COR-L47 (cell line): ENCODE data around the gene FAM117B.
"Not testable (repeated sequence)": the region's sequence is repeated elsewhere in the genome, so short reads cannot be mapped to it uniquely, and the experiment has no call there.

Experiments
- DNase-seq: peaks from one replicate; lab custom pipeline; 2025; lab: John Stamatoyannopoulos, UW

FAM117B gene

GRCh38 chr2:202758604-202759003 is 123.8 kb downstream of the FAM117B start:
- no peak for DNase-seq

DNA sequence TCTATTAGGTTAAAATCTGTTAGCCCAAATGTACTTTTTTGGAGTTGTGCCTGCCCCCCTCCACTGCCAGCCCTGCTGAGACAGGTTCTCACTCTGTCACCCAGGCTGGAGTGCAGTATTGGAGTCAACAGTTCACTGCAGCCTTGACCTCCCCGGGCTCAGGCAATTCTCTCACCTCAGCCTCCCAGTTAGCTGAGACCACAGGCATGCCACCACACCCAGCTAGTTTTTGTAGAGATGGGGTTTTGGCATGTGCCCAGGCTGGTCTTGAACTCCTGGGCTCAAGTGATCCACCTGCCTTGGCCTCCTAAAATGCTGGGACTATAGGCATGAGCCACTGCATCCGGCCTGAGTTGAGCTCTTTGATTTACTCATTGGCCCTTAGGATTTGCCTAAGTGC is 126.1 kb downstream of the FAM117B start:
- no peak for DNase-seq

DNA sequence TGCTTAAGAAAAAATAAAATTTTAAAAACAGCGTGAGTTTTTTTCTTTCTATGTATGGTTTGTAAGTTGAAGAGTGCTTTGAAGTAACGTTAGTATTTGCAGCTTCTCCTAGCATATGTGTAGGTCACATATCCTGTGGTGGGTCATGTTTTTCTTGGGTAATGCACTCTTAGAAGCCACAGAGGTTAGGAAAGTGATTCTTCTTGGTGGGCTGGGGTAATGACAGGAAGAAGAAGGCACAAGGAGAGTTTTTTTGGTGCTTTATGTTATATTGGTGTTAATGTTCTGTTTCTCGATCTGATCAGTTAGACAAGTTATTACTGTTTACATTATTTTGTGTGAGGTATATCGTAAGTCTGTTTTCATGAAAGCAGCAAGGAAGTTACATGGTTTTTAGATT is 127.8 kb downstream of the FAM117B start:
- no peak for DNase-seq

- DNase-seq: no peak
These were observed 129.1 kb downstream of the FAM117B start for GRCh38 chr2:202763916-202764315.

GRCh38 chr2:202764991-202765390 is 130.2 kb downstream of the FAM117B start:
- DNase-seq: no peak

DNA sequence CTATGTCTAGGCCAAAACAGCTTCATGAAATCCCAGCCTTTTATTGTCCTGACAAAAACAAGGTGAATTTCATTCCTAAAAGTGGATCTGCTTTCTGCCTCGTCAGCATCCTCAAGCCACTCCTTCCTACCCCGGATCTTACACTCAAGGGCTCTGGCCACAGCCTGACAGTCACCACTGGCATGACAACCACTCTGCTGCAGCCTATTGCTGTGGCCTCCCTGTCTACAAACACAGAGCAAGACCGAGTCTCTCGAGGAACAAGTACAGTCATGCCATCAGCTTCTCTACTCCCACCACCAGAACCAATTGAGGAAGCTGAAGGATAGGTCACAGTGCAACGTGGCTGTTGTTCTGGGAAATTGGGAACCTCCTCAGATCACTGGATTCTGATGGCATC is 130.7 kb downstream of the FAM117B start:
- no peak for DNase-seq

- no peak for DNase-seq
These were observed 133.5 kb downstream of the FAM117B start for GRCh38 chr2:202768273-202768672.

DNA sequence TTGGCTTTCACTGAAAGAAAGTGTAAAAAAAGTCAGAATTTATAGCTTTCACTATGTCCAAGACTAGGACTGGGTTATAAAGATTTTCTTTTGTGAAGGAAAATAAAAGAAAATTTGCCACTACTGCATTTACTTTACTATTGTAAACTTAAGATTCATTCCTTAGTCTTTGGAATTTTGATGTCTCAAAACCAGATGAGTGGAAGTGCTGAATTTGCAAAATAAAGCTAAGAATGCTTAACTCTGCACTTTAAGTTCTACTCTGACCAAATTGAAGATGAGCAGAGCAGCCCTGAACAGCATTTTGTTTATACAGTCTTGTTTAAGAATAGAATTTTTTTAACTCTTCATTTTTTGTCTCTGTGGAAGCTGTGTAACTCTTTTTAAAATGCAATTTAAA is 134.4 kb downstream of the FAM117B start:
- no peak for DNase-seq

GRCh38 chr2:202771336-202771735 is 136.6 kb downstream of the FAM117B start:
- DNase-seq: no peak

- no peak for DNase-seq
These were observed 137.1 kb downstream of the FAM117B start for GRCh38 chr2:202771741-202772460.

- DNase-seq: no peak
These were observed 138.7 kb downstream of the FAM117B start for GRCh38 chr2:202773301-202773973.

DNA sequence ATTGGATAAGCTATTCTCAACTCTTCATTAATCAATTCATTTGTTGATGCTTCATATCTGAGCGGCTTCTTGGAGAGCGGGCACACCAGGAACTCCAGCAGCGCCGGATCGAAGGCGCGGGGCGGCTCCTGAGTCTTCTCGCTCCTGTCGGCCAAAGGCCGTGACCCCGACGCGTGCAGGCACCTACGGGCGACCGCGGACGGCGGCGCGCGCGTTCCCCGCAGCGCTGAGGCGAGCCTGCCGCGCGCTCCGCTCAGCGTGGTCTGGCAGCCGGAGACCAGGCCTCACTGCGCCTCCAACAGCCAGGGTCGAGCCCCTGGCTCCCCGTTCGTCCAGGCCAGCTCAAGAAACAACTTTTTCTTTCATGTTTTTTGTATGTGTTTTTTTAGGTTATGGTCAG is 139.3 kb downstream of the FAM117B start:
- DNase-seq: no peak

DNA sequence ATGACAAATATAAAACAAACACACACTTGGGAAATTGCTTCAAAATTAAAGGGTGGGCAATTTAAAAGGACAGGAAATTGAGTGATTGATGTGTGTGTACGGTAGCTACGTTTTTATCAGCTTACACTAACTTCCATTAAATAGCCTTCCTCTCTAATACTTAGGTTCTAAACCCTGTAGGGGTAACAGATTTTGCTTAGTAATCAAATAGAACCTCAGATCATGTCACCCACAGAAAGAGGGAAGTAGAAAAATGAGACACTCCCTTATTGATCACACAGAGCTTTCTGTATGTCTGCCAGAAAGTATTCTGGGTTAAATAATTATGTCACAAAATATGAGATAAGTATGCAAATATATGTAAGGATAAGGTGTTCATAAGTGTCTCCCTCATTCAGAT is 143.4 kb downstream of the FAM117B start:
- DNase-seq: no peak

- no peak for DNase-seq
These were observed 145.8 kb downstream of the FAM117B start for GRCh38 chr2:202780514-202781021.

DNA sequence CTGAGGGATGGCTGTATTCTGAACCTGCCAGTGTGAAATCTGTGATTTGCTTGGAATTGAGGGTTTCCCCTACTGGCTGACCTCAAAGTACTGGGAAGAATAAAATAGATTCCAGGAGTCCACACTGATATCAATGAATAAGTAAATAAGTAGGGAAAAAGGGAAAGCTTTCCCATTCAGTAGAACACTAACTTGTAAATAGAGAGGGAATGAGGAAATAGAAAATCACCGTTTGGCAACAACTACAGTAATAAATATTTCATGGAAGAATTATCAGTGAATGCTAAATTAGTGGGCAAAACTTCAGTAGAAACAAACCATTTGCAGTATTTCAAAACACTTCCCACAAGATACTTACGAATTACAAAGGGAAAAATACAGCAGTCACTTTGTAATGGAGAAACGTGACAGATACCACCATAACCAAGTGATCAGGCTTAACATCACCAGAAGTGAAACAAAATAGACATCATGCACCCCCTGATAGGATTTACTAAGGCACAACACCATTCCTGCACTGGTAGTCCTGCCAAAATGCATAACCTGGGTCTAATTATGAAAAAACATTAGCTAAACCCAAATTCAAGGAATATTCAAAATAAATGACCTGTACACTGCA is 148.3 kb downstream of the FAM117B start:
- no peak for DNase-seq

GRCh38 chr2:202786842-202787241 is 152.1 kb downstream of the FAM117B start:
- no peak for DNase-seq

DNA sequence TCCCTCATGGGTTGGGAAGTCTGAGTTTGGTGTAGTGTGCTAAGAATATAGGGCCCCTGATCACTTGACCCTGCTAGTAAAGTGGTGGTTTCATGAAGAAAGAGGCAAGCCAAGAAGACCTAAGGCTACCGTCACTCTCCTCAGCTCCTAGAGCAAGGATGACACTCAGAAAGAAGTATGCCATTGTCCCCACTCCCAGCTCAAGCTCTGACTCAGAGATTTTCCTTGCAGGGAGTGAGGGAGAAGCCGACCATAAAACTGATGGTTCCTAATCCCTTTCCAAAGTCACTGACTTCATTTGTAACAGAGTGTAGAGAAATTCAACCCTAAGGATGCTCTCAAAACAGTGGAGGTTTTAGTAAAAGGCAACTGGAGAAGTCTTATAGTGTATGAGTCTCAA is 155.9 kb downstream of the FAM117B start:
- DNase-seq: no peak

DNA sequence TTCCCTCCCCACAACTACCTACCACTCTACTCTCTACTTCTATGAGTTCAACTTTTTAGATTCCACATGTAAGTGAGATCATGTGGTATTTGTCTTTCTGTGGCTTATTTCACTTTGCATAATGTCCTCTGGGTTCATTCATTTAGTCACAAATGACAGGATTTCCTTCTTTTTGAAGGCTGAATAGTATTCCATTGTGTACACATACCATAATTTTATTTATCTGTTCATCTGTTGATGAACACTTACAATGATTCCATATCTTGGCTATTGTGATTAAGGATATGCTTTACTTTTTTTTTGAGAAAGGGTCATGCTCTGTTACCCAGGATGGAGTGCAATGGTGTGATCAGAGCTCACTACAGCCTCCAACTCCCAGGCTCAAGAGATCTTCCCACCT is 163.2 kb downstream of the FAM117B start:
- DNase-seq: no peak

GRCh38 chr2:202805911-202806310 is 171.1 kb downstream of the FAM117B start:
- DNase-seq: not testable (repeated sequence)

DNA sequence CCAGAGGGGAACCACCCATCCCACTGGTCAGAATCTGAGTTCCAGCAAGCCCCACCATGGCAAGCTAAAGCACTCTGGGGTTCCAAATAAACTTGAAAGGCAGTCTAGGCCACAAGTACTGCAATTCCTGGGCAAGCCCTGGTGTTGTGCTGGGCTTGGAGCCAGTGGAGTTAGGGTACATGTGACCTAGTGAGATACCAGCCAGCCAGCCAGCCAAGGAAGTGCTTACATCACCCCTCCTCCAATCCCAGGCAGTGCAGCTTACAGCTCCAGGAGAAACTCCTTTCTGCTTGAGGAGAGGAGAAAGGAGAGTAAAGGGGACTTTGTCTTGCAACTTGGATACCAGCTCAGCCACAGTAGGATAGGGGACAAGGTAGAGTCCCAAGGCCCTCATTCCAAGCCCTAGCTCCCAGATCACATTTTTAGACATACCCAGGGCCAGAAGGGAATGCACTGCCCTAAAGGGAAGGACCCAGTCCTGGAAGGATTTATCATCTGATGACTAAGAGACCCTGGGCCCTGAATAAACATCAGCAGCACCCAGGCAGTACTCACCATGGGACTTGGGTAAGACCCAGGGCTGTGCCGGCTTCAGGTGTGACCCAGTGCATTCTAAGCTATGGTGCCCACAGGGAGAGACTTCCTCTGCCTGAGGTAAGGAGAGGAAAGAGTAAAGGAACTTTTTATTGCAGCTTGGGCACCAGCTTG is 172.8 kb downstream of the FAM117B start:
- DNase-seq: not testable (repeated sequence)

GRCh38 chr2:202808754-202809153 is 174.0 kb downstream of the FAM117B start:
- no peak for DNase-seq

DNA sequence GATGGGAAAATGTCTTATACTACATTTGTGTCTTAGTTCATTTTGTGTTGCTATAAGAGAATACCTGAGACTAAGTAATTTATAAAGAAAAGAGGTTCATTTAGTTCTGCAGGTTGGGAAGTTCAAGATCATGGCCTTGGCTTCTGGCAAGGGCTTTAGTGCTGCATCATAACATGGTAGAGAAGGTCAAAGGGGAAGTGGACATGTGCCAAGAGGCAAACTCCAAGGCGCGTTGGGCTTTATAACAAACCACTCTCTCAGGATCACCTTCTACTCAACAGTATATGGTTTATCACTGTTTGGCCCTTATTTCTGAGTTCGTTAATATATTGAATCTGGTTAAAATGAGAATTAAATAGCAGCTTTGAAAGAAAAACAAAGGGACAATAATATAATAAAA is 178.6 kb downstream of the FAM117B start:
- no peak for DNase-seq

DNA sequence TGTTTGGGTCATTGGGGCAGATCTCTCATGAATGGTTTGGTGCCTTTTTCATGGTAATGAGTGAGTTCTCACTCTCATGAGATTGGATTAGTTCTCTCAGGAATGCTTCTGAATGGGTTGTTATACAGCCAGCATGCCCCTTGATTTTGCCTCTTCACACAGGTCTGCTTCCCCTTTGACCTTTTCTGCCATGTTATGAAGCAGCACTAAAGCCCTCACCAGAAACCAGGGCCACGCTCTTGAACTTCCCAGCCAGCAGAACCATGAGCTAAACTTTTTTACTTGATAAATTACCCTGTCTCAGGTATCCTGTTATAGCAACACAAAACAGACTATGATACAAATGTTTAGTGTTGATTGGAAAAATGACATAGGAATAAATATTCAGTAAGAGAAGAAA is 179.5 kb downstream of the FAM117B start:
- DNase-seq: no peak
